Rectal smooth muscle tissue (tissue), 1 donor: ENCODE results near the gene GBX2.

Experiments used
- H3K27ac ChIP-seq: one replicate; pipeline ENCODE4 v1.7.0; 2013; ENCODE audit warnings: low read depth, low read length, inconsistent platforms
- H3K27me3 ChIP-seq: one replicate; pipeline ENCODE4 v1.7.0; 2013; ENCODE audit warnings: low read length; ENCODE audit not compliant: control insufficient read depth, insufficient read depth
- H3K36me3 ChIP-seq: one replicate; pipeline ENCODE4 v1.7.0; 2013; ENCODE audit warnings: low read length; ENCODE audit not compliant: control insufficient read depth, insufficient read depth
- H3K4me1 ChIP-seq: one replicate; pipeline ENCODE4 v1.7.0; 2013; ENCODE audit warnings: low read length; ENCODE audit not compliant: control insufficient read depth, insufficient read depth
- H3K4me3 ChIP-seq: one replicate; pipeline ENCODE4 v1.7.0; 2013; ENCODE audit warnings: low read length
- H3K9ac ChIP-seq: one replicate; pipeline ENCODE4 v1.7.0; 2013; ENCODE audit warnings: low read length

The GBX2 gene

GRCh38 chr2:236168110-236169080 is at the start of gene GBX2:
Gene GBX2 (minus strand): TSS chr2:236168386. CDS start chr2:236167971, 415 bp downstream.
- Histone ChIP-seq H3K27ac (no peak within 1 kb of the TSS), H3K4me1 (peaks cover 13% of the 10 kb centered on the region), H3K36me3 (no peaks in the 10 kb centered on the region), H3K9ac (no peak within 1 kb of the TSS), H3K27me3 (peaks cover 69% of the 10 kb centered on the region), H3K4me3 (peak within 1 kb of the TSS; percentile 52)

- H3K27ac ChIP-seq: no peak overlapping the region
- H3K4me3 ChIP-seq: no peak overlapping the region
- no peaks in the 10 kb centered on the region for H3K27me3 ChIP-seq
- no peaks in the 10 kb centered on the region for H3K36me3 ChIP-seq
- H3K4me1 ChIP-seq: no peaks in the 10 kb centered on the region
- no peak overlapping the region for H3K9ac ChIP-seq
These were observed 49.7 kb upstream of the GBX2 start for GRCh38 chr2:236217926-236218325.

- no peaks in the 10 kb centered on the region for H3K36me3 ChIP-seq
- no peaks in the 10 kb centered on the region for H3K27me3 ChIP-seq
- H3K9ac ChIP-seq: no peak overlapping the region
- no peaks in the 10 kb centered on the region for H3K4me1 ChIP-seq
- H3K4me3 ChIP-seq: no peak overlapping the region
- no peak overlapping the region for H3K27ac ChIP-seq
These were observed 48.5 kb upstream of the GBX2 start for GRCh38 chr2:236216711-236217110.

DNA sequence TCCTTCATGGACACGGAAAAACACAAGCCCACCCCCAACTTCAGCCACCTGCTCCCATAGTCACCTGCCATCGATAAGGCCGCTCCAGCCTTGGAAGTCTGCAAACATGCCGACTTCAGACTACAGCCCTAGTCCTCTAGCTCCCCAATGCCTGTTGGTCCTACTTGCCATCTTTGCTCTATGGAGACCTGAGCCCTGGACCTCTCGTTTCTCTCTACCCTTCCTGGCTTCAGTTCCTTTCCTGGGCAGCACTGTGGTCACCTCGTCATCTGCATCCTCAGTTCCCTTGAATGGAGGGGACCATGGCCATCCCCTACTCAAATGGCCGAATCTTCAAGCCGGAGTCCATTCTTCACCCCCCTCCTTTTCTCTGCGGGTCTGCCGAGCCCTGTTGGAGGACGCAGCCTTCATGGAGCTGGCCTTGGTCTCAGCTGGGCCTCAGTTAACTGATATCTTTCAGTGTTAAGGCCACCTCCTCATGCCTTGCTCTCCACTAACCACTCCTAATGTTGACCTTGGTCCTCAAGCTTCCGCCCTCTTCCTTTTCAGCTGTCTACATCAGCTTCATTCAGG is 47.7 kb upstream of the GBX2 start:
- Histone ChIP-seq H3K27me3 (peaks cover 2% of the 10 kb centered on the region), H3K36me3 (no peaks in the 10 kb centered on the region), H3K4me3 (no peak overlapping the region), H3K4me1 (no peaks in the 10 kb centered on the region), H3K27ac (no peak overlapping the region), H3K9ac (no peak overlapping the region)

- Histone ChIP-seq H3K36me3 (no peaks in the 10 kb centered on the region), H3K27ac (no peak overlapping the region), H3K9ac (no peak overlapping the region), H3K4me3 (no peak overlapping the region), H3K27me3 (peaks cover 2% of the 10 kb centered on the region), H3K4me1 (no peaks in the 10 kb centered on the region)
These were observed 47.0 kb upstream of the GBX2 start for GRCh38 chr2:236215196-236215595.

GRCh38 chr2:236214376-236214995 is 46.3 kb upstream of the GBX2 start:
- no peak overlapping the region for H3K27ac ChIP-seq
- no peaks in the 10 kb centered on the region for H3K4me1 ChIP-seq
- no peak overlapping the region for H3K9ac ChIP-seq
- peaks cover 2% of the 10 kb centered on the region for H3K27me3 ChIP-seq
- H3K36me3 ChIP-seq: no peaks in the 10 kb centered on the region
- H3K4me3 ChIP-seq: no peak overlapping the region

DNA sequence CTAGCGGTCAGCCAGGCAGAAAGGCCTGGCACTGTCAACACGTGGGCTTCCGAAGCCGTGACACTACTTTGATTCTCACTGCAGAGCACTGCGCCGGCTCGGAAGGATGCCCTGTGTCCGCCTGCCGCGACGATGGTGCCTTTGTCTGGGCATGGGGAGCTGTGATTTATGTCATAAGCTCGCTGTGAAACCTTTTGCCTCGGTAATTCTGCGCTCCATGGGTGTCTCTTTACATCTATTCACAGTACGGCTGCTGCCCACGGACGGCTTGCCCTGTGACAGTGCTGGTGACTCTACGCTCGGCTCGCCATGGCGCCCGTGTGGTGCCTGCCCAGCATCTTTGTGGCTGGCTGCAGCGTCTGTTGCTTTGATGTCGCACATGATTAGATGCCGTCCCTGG is 43.1 kb upstream of the GBX2 start:
- no peak overlapping the region for H3K4me3 ChIP-seq
- no peak overlapping the region for H3K27ac ChIP-seq
- no peaks in the 10 kb centered on the region for H3K4me1 ChIP-seq
- peaks cover 2% of the 10 kb centered on the region for H3K27me3 ChIP-seq
- no peaks in the 10 kb centered on the region for H3K36me3 ChIP-seq
- H3K9ac ChIP-seq: no peak overlapping the region

GRCh38 chr2:236210536-236210935 is 42.4 kb upstream of the GBX2 start:
- Histone ChIP-seq H3K4me3 (no peak overlapping the region), H3K36me3 (no peaks in the 10 kb centered on the region), H3K27ac (no peak overlapping the region), H3K27me3 (peaks cover 2% of the 10 kb centered on the region), H3K4me1 (no peaks in the 10 kb centered on the region), H3K9ac (no peak overlapping the region)

- no peaks in the 10 kb centered on the region for H3K4me1 ChIP-seq
- no peak overlapping the region for H3K9ac ChIP-seq
- H3K27me3 ChIP-seq: peaks cover 2% of the 10 kb centered on the region
- H3K27ac ChIP-seq: no peak overlapping the region
- no peak overlapping the region for H3K4me3 ChIP-seq
- no peaks in the 10 kb centered on the region for H3K36me3 ChIP-seq
These were observed 41.8 kb upstream of the GBX2 start for GRCh38 chr2:236209996-236210395.

DNA sequence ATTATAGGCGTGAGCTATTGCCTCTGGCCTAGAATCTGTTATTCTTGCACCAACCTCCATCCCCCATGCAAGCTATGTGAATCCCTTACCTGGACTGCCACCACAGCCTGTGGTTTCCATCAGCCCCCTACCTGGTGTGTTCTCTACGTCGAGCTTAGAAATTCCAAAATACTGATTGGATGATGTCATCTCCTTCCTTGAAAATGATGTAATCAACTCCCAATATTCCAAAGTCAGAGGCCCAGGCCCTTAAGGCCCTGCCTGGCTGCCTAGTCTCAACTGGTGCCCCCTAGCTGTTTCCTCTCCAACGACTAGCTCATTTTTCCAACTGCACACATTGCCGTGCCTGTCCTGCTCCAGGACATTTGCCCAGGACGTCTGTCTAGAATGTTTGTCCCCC is 41.3 kb upstream of the GBX2 start:
- H3K36me3 ChIP-seq: no peaks in the 10 kb centered on the region

DNA sequence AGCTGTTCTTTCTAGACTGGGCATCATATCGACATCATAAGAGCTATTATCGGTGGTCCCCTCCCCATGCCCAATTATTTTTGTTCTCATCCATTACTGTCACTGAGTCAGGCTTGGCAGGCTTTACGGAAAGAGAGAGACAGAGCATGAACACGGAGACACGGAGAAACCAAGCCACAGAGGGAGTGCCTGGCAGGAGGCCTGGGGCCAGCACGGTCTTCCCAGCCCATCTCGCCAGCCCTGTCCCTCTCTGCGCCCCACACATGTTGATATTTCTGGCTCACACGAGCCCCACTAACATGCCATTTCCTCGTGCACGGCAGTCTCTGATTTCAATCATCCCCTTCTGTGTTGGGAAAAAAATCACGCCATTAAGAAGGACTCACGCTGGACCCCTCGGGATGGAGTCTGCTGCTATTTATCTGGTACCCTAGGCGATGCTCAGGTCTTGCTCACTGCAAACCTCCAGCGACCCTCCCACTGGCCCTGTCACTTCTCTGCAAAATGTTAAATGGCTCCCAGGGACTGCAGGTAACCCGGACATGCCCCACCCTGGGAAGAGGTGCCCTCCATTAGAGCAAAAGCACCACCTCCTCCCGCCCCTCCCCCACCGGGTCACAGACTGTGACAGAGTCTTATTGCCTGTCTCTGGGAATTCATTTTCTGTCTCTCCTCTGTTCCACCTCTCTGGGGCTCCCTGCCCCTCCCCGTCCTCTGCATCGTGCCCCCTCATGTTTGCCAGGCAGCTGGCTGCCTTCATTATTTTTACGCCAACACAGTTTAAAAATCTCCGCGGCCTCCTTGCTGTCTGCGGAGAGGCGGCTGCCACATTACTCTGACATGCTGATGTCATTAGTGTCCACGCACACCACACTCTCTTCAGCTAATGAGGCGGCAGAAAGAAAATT is 40.1 kb upstream of the GBX2 start:
- H3K4me3 ChIP-seq: no peak overlapping the region
- H3K36me3 ChIP-seq: no peaks in the 10 kb centered on the region
- H3K27ac ChIP-seq: no peak overlapping the region
- peaks cover 2% of the 10 kb centered on the region for H3K27me3 ChIP-seq
- no peak overlapping the region for H3K9ac ChIP-seq
- H3K4me1 ChIP-seq: no peaks in the 10 kb centered on the region

More for the DNA sequence above, 41.3 kb upstream of the GBX2 start:
- peaks cover 2% of the 10 kb centered on the region for H3K27me3 ChIP-seq
- H3K4me1 ChIP-seq: no peaks in the 10 kb centered on the region
- H3K9ac ChIP-seq: no peak overlapping the region
- H3K27ac ChIP-seq: no peak overlapping the region
- H3K4me3 ChIP-seq: no peak overlapping the region

DNA sequence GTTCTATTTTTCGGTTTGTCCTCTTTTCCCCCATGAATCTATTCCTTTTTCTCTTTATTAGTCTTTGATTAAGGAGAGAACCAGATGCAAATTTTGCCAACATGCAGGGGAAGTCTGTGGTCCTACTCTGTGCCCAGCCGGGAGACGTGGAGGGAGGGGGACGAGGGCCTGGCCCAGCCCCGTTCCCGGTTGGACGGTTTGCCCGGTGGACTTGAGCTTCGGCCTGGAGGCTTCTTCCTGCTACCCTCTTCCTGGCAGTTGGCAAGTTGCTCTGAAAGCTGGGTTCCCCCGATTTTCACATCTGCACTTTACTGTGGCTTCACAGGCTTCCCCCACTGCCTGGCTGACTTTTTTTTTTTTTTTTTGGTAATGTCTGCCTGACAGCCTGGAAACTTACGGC is 39.3 kb upstream of the GBX2 start:
- no peak overlapping the region for H3K4me3 ChIP-seq
- no peaks in the 10 kb centered on the region for H3K36me3 ChIP-seq
- no peaks in the 10 kb centered on the region for H3K4me1 ChIP-seq
- no peak overlapping the region for H3K27ac ChIP-seq
- peaks cover 2% of the 10 kb centered on the region for H3K27me3 ChIP-seq
- H3K9ac ChIP-seq: no peak overlapping the region
